Endodermal cell (in vitro differentiated cells): Measurements from ENCODE around the gene MAP3K4. TPM values are rescaled to one million over a fixed set of nuclear protein-coding genes. Genes with fewer than 3 reads are reported as not detected.

Experiments used
- DNase-seq: peaks from one replicate; pipeline ENCODE4 v3.0.0-alpha.2; 2017
- H3K27ac ChIP-seq: 2 replicates; pipeline ENCODE4 v1.5.1; 2013; ENCODE audit warnings: mild to moderate bottlenecking, low read depth, low read length, moderate library complexity
- H3K27me3 ChIP-seq: 2 replicates; pipeline ENCODE4 v1.6.1; 2013; ENCODE audit warnings: mild to moderate bottlenecking, low read length, moderate library complexity; ENCODE audit not compliant: insufficient read depth, control insufficient read depth, poor library complexity, severe bottlenecking
- H3K36me3 ChIP-seq: 2 replicates; pipeline ENCODE4 v1.7.0; 2013; ENCODE audit warnings: mild to moderate bottlenecking, low read length, moderate library complexity; ENCODE audit not compliant: control insufficient read depth, insufficient read depth
- H3K4me1 ChIP-seq: one replicate; pipeline ENCODE4 v1.7.0; 2013; ENCODE audit warnings: low read length; ENCODE audit not compliant: control insufficient read depth, insufficient read depth
- H3K4me3 ChIP-seq: 2 replicates; pipeline ENCODE4 v1.5.1; 2013; ENCODE audit warnings: mild to moderate bottlenecking, low read length, moderate library complexity
- H3K9ac ChIP-seq: 2 replicates; pipeline ENCODE4 v1.6.1; 2013; ENCODE audit warnings: mild to moderate bottlenecking, low read length, moderate library complexity; ENCODE audit not compliant: poor library complexity, severe bottlenecking; ENCODE audit errors: extremely low read depth
- H3K9me3 ChIP-seq: 2 replicates; pipeline ENCODE4 v1.6.1; 2013; ENCODE audit warnings: mild to moderate bottlenecking, low read length, moderate library complexity; ENCODE audit not compliant: control insufficient read depth
- H3K27ac Mint-ChIP-seq: 2 replicates; pipeline ENCODE4 v1.8.0; 2020; ENCODE audit warnings: mixed read lengths
- H3K27me3 Mint-ChIP-seq: 2 replicates; pipeline ENCODE4 v1.8.0; 2021; ENCODE audit warnings: mild to moderate bottlenecking, mixed read lengths; ENCODE audit not compliant: insufficient read depth
- H3K36me3 Mint-ChIP-seq: 2 replicates; pipeline ENCODE4 v1.8.0; 2020; ENCODE audit warnings: low read depth, mixed read lengths
- H3K4me1 Mint-ChIP-seq: 2 replicates; pipeline ENCODE4 v1.8.0; 2020; ENCODE audit warnings: mixed read lengths
- H3K4me3 Mint-ChIP-seq: 2 replicates; pipeline ENCODE4 v1.8.0; 2020; ENCODE audit warnings: mild to moderate bottlenecking, moderate library complexity, mixed read lengths
- H3K9me3 Mint-ChIP-seq: 2 replicates; pipeline ENCODE4 v1.8.0; 2020; ENCODE audit warnings: mild to moderate bottlenecking, mixed read lengths
- WGBS, 2 experiments: methylation state at CpG; one replicate each; pipeline versions ENCODE4 v1.1.5 to v1.1.7; 2013; ENCODE audit warnings: missing lambda C conversion rate in 2 of 2, mixed read lengths in 1 of 2; ENCODE audit not compliant: insufficient coverage in 1 of 2, insufficient read length in 1 of 2; 5-methylcytosine and 5-hydroxymethylcytosine counted together
- total RNA-seq, 2 donors: library from RNA; stranded (reverse); fragmentation: NEBNext Ultra II Directional in 1 of 2; extraction: Animal tissue kit (Norgen Biotek cat#: 25700) in 1 of 2; gene quantifications; 2 replicates in 1 of 2; 3 replicates in 1 of 2; pipeline ENCODE4 v1.2.1, GENCODE V29; 2021
- TF ChIP-seq, protein P1 (sequence below): fragments of 200-600 bp; sonication (generic); conservative IDR thresholded peaks from 2 replicates; pipeline ENCODE4 v1.5.0; 2021; ENCODE audit warnings: antibody characterized with exemption, mild to moderate bottlenecking

MAP3K4 gene
- total RNA-seq, 2 donors from 2014 or later, result 82.8 to 105 TPM

DNA sequence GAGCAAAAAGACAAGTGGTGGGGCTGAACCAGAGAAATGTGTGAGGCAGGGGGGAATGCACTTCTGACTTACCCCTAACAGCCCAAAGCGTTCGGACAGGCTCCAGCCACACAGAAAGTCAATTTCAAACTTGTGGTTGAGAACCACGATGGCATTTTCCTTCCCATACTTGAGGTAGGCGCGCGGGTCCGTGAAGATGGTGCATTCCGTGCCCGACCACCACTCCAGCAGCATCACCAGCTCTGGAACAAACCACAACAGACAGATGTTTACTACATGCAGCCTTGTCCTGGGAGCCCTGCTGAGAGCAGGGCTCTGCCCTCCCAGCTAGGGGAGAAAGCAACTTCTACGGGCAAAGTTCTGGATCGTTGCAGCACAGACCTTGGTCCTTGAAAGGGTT, 174.6 kb downstream of the MAP3K4 start:
- Histone ChIP-seq H3K27me3 (no peaks in the 10 kb centered on the region), H3K27ac (no peak overlapping the region), H3K9ac (no peak overlapping the region), H3K36me3 (peaks cover 64% of the 10 kb centered on the region), H3K4me1 (peaks cover 13% of the 10 kb centered on the region), H3K9me3 (no peaks in the 10 kb centered on the region), H3K4me3 (no peak overlapping the region)
- no peaks in the 10 kb centered on the region for H3K27me3 Mint-ChIP-seq
- H3K36me3 Mint-ChIP-seq, result peaks cover 71% of the 10 kb centered on the region
- no peak for DNase-seq
- H3K4me3 Mint-ChIP-seq, result no peak overlapping the region
- no peak overlapping the region for H3K27ac Mint-ChIP-seq
- TF ChIP-seq, protein P1, sequence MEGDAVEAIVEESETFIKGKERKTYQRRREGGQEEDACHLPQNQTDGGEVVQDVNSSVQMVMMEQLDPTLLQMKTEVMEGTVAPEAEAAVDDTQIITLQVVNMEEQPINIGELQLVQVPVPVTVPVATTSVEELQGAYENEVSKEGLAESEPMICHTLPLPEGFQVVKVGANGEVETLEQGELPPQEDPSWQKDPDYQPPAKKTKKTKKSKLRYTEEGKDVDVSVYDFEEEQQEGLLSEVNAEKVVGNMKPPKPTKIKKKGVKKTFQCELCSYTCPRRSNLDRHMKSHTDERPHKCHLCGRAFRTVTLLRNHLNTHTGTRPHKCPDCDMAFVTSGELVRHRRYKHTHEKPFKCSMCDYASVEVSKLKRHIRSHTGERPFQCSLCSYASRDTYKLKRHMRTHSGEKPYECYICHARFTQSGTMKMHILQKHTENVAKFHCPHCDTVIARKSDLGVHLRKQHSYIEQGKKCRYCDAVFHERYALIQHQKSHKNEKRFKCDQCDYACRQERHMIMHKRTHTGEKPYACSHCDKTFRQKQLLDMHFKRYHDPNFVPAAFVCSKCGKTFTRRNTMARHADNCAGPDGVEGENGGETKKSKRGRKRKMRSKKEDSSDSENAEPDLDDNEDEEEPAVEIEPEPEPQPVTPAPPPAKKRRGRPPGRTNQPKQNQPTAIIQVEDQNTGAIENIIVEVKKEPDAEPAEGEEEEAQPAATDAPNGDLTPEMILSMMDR, result no peak
- H3K4me1 Mint-ChIP-seq, result peaks cover 24% of the 10 kb centered on the region
- WGBS, 2 experiments, result 92% methylated on average over 4 to 11 of the region's 11 CpGs
- H3K9me3 Mint-ChIP-seq, result no peaks in the 10 kb centered on the region

DNA sequence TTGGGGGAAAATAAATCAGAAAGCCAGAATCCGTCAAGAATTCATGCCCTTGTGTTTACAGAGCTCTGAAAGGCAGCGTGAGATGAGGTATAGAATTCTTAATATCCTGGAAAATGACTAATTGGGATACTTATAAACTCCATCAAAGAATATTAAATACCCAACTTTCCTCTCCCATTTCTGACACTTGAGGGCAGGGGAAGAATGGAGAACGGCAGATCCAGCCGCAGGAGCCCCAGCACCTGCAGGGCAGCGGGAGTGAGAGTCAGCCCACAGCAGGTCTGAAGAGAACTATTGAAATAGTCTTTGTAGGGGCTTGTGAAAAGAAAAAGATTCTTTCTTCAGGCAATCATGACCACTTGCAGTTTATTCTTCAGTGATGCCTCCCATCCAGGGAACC, 175.1 kb downstream of the MAP3K4 start:
- Histone ChIP-seq H3K27ac (no peak overlapping the region), H3K4me1 (peaks cover 13% of the 10 kb centered on the region), H3K27me3 (no peaks in the 10 kb centered on the region), H3K36me3 (peaks cover 59% of the 10 kb centered on the region), H3K4me3 (no peak overlapping the region), H3K9ac (no peak overlapping the region), H3K9me3 (no peaks in the 10 kb centered on the region)
- DNase-seq, result no peak
- TF ChIP-seq, protein P1, result no peak
- Mint-ChIP-seq H3K36me3 (peaks cover 70% of the 10 kb centered on the region), H3K27ac (no peak overlapping the region), H3K4me1 (peaks cover 24% of the 10 kb centered on the region), H3K9me3 (no peaks in the 10 kb centered on the region), H3K4me3 (no peak overlapping the region), H3K27me3 (no peaks in the 10 kb centered on the region)
- WGBS, 2 experiments, result 67 to 88% methylated on average over 3 to 5 of the region's 5 CpGs
